ENCODE data around the gene ZNF695.

DNA sequence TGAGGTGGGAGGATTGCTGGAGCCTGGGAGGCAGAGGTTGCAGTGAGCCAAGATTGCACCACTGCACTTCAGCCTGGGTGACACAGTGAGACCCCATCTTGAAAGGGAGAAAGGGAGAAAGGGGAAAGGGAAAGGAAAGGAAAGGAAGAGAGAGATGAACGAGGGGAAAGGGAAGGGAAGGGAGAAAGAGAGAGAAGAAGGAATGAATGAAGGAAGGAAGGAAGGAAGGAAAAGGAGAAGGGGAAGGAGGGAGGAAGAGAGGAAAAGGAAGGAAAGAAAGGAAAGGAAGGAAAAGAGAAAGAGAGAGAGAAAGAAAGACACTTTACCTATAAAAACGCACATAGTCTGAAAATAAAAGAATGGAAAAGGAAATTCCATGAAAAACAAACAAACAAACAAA lies 18.0 kb downstream of the ZNF695 start:
- TF ChIP-seq, protein P1, sequence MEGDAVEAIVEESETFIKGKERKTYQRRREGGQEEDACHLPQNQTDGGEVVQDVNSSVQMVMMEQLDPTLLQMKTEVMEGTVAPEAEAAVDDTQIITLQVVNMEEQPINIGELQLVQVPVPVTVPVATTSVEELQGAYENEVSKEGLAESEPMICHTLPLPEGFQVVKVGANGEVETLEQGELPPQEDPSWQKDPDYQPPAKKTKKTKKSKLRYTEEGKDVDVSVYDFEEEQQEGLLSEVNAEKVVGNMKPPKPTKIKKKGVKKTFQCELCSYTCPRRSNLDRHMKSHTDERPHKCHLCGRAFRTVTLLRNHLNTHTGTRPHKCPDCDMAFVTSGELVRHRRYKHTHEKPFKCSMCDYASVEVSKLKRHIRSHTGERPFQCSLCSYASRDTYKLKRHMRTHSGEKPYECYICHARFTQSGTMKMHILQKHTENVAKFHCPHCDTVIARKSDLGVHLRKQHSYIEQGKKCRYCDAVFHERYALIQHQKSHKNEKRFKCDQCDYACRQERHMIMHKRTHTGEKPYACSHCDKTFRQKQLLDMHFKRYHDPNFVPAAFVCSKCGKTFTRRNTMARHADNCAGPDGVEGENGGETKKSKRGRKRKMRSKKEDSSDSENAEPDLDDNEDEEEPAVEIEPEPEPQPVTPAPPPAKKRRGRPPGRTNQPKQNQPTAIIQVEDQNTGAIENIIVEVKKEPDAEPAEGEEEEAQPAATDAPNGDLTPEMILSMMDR (IDR thresholded peaks at IDR 0.05): no peak
- no peak for TF ChIP-seq EZH2 (IDR thresholded peaks at IDR 0.05)
